ENCODE data around the gene RUNDC1.
A peak's percentile ranks its signal among the peaks of the same experiment; 100 is the strongest.
"Not testable (repeated sequence)": the region's sequence is repeated elsewhere in the genome, so short reads cannot be mapped to it uniquely, and the experiment has no call there.

The RUNDC1 gene

GRCh38 chr17:42980274-42980765, at the start of gene RUNDC1:
RUNDC1 (plus strand) TSS chr17:42980565; CDS start chr17:42980577, 12 bp downstream.
- peak; percentile 77 to 84 (median 80) for DNase-seq

DNA sequence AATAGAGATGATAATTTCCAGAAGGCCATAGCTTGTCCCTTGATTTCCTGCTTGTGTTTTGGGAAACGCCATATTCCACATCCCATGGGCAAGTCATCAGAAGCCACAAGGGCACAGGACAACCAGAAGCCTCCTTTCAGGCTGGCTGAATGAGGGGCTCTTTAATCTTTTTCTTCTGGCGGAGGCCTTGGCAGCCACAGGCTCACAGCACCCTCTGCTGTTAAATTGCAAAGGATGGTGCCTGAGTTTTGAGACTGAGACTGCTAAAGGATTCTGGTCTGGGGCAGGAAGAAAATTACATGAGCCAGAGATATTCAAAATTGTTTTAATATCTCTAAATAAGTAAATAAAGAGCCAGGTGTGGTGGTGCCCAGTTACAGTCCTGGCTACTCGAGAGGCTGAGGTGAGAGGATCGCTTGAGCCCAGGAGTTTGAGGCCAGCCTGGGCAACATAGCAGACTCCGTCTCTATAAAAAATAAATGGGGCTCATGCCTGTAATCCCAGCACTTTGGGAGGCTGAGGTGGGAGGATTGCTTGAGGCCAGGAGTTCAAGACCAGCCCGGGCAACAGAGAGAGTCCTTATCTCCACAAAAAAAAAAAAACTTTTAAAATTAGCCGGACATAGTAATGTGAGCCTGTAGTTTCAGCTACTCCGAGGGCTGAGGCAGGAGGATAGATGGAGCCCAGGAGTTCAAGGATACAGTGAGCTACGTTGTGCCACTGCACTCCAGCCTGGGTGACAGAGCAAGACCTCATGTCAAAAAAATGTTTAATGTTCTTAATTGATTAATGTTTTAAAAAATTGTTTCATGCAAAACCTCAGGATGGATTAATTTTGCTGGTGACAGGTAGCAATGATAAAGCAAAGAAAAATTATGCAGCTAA, 42.4 kb upstream of the RUNDC1 start:
- DNase-seq: no peak

DNA sequence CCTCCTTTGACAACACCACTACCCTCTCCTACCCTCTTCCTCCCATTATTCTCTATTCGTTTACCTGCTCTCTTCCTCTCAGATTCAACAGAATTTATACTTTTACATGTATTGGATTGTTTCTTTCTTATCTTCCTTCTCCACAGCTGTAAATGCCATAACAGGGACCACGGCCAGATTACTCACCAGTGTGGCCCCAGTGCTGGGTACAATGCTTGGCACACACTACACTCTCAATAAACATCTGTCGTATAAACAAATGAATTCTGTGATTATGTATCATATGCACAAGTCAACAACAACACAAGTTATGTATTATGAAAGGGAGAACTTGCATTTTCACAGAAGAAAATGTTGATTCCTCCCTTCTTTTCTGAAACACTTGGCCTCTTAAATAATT, 36.2 kb upstream of the RUNDC1 start:
- no peak for DNase-seq

- DNase-seq: no peak
These were observed 33.6 kb upstream of the RUNDC1 start for GRCh38 chr17:42946812-42947211.

DNA sequence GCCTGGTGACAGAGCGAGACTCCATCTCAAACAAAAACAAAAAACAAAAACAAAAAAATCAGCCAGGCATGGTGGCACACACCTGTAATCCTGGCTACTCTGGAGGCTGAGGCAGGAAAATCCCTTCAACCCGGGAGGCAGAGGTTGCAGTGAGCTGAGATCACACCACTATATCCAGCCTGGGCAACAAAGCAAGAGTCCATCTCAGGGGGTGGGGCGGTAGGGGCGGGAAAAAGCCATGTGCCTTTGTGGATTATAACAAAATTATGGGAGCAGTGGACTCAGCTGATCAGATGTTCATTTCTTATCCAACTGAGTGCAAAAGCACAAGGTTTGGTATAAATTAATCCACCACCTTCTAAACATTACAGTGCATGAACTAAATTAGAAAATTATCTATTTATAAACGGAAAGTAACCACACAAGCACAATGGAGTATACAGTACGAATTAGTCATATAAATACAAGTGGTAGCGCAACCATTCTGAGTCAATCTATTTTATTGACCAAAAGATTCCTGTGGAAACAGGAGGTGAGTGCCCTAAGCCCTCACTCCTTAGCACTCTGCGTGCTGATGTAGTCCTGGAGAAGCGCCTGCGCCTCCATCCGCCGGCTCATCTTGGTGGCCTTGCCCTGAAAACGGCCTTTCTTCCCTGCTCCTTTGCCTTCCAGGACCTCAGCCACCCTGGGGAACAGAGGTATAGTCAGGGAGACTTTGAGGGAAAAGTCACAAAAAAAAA, 30.2 kb upstream of the RUNDC1 start:
- DNase-seq: no peak

- DNase-seq: no peak
These were observed 26.7 kb upstream of the RUNDC1 start for GRCh38 chr17:42953669-42954068.

DNA sequence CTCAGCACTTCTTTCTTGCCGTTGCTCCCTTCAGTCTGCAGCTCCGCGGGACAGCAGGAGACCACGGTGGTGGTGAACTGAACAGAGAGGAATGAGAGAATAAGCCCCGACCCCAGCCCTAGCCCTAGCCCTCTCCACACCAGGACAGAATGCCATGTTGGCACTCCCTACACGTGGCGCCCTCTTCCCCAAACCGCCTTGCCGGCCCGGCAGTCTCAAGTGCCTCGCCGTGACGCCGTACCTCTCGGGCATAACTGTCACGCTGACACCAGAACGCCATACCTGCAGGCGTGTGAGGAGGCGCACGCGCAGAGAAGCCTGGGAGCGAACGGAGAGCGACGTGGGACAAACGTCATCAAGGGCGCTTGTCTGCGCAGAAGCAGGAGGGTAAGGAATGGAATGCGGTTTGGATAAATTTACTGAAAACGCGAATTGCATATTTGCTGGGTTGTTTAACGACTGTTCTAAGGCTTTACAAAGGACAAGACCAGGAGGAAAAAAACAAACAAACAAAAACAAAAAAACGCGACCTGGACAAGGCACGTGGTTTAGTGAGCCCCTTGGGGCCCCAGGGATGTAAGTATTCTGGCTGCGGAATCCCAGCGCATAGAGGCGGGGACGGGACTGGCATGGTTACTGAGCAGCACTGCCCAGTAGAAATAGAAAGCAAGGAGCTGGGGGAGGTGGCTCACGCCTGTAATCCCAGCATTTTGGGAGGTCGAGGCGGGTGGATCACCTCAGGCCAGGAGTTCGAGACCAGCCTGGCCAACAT, 16.0 kb upstream of the RUNDC1 start, which contains the start of gene AARSD1:
TSS of gene AARSD1 (minus strand) at position 294 of the 772 bp plus-strand sequence. CDS start at position 280, 14 bp downstream.
- DNase-seq: peak; percentile 70 to 77 (median 74)

- no peak for DNase-seq
These were observed 12.4 kb upstream of the RUNDC1 start for GRCh38 chr17:42967925-42968324.

- no peak for DNase-seq
These were observed 11.3 kb upstream of the RUNDC1 start for GRCh38 chr17:42969001-42969581.

DNA sequence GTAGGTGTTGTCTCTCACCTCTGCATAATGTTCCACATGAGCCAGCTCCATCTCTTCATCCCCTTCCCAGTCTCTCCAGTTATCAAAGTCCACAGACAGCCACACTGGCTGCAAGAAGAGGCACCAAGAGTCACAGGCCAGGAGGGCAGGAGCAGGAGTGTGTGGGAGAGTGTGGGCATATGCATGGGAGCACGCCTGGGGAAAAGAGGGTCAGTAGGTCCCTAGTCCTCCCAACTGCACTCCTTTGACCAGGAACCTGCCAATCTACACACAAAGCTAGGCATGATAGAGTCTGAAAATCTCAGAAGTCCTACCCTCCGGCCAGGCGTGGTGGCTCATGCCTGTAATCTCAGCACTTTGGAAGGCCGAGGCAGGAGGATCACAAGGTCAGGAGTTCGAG, 8.8 kb upstream of the RUNDC1 start:
- no peak for DNase-seq

DNA sequence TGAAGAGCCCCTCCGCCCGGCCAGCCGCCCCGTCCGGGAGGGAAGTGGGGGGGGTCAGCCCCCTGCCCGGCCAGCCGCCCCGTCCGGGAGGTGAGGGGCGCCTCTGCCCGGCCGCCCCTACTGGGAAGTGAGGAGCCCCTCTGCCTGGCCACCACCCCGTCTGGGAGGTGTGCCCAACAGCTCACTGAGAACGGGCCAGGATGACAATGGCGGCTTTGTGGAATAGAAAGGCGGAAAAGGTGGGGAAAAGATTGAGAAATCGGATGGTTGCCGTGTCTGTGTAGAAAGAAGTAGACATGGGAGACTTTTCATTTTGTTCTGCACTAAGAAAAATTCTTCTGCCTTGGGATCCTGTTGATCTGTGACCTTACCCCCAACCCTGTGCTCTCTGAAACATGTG, 7.0 kb upstream of the RUNDC1 start:
- not testable (repeated sequence) for DNase-seq

DNA sequence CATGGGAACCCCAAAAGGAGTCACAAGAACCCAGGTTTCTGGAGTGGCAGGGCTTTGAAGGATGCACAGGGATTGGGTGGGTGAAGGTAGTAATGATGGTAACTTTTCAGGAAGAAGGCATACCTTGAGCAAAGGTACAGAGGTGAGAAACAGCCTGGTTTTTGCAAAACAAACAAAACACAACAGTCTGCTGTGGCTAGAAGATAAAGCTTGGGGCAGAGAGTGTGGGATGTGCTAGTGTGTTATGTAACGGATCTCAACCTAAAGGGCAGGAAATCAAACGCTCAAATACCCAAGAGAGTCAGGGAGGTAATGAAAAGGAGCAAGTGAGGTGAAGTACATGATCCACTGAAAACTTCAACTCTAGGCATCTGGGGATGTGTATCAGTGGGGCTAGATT, 5.1 kb upstream of the RUNDC1 start:
- no peak for DNase-seq

DNA sequence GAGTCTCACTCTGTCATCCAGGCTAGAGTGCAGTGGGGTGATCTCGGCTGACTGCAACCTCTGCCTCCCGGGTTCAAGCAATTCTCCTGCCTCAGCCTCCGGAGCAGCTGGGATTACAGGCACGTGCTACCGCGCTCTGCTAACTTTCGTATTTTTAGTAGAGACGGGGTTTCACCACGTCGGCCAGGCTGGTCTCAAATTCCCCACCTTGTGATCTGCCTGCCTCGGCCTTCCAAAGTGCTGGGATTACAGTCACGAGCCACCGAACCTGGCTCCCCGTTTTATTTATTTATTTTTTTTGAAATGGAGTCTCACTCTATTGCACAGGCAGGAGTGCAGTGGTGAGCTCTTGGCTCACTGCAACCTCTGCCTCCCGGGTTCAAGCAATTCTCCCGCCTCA, 4.7 kb upstream of the RUNDC1 start:
- not testable (repeated sequence) for DNase-seq

- no peak for DNase-seq
These were observed 673 bp upstream of the RUNDC1 start, which contains the start of gene PTGES3L for GRCh38 chr17:42979511-42980273. PTGES3L (minus strand) TSS chr17:42980080; CDS start chr17:42980053, 27 bp downstream.

DNA sequence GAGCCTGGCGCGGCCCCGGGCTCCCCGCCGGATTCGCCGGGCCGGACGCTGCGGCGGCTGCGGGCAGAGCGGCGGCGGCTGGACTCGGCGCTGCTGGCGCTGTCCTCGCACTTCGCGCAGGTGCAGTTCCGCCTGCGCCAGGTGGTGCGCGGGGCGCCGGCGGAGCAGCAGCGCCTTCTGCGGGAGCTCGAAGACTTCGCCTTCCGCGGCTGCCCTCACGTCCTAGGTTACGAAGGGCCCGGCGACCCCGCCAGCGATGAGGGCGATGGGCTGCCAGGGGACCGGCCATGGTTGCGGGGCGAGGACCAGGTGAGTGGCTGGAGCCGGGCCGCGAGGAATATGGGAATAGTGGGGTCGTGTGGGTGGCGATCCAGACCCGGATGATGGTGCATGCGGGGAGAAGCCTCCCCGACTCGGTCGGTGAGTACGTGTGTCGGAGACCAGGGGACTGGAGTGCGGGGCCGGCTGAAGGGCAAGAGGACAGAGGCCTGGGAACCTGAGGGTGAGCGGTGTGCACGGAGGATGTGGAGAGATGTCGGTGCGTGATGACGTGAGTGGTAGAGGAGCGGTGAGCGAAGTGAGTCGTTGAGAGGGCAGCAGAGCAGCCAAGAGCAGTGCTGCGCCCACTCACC, 517 bp downstream of the RUNDC1 start:
- peak; percentile 27 to 37 (median 28) for DNase-seq

DNA sequence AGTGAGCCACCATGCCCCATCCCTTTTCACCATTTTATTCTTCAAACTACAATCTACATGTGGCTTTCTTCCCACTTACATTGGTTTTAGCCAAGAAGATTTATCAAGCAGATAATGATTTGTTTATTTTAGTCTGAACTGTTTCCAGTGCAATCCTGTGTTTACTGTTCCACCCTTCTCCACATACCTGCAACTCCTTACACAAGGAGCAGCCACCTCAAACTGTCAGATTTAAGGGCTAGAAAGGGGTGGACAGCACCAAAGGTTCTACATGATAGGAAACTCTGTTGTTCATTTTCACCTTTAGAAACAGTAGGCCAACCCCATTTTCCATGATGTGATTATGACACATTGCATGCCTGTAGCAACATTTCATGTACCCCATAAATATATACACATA, 1.9 kb downstream of the RUNDC1 start:
- no peak for DNase-seq

DNA sequence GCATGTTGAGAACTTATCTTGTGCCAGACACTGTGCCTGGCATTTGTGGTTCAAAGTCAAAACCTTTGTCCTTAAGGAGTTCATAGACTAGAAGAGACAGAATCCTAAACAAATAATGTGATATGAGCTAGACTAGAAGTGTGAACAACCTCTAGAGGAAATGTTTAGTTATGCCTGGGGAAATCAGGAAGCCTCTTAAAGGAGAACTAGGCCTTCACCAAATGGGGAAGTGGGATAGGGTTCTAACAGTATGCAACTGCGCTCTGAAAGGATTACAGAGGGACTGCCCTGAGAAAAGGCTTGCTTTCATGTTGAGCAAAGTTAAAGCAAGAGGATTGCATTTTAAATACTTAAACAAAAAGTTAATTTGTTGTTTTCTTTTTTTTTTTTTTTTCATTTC, 4.9 kb downstream of the RUNDC1 start:
- no peak for DNase-seq

GRCh38 chr17:42989141-42989540, 8.8 kb downstream of the RUNDC1 start:
- DNase-seq: no peak

GRCh38 chr17:42989726-42990652, 9.6 kb downstream of the RUNDC1 start:
- no peak for DNase-seq

- no peak for DNase-seq
These were observed 11.1 kb downstream of the RUNDC1 start for GRCh38 chr17:42991471-42991870.
